NCI-H446 (cell line): Measurements from ENCODE around the gene PDHB.
"Not testable (repeated sequence)": the region's sequence is repeated elsewhere in the genome, so short reads cannot be mapped to it uniquely, and the experiment has no call there.

Experiments
- DNase-seq, 2 experiments: peaks; one replicate each; lab custom pipeline; 2025; lab: John Stamatoyannopoulos, UW

The PDHB gene

GRCh38 chr3:58433400-58434167 is at the start of gene PDHB:
PDHB (minus strand) TSS chr3:58433832; CDS start chr3:58433809, 23 bp downstream.
- DNase-seq = peak; percentile 1 to 70

- no peak for DNase-seq
These were observed 49.4 kb upstream of the PDHB start for GRCh38 chr3:58482917-58483636.

GRCh38 chr3:58480309-58480708 is 46.7 kb upstream of the PDHB start:
- no peak for DNase-seq

GRCh38 chr3:58478781-58479180 is 45.1 kb upstream of the PDHB start:
- no peak for DNase-seq

GRCh38 chr3:58474967-58475578 is 41.4 kb upstream of the PDHB start:
- DNase-seq = no peak

GRCh38 chr3:58474348-58474911 is 40.8 kb upstream of the PDHB start:
- no peak for DNase-seq

- no peak for DNase-seq
These were observed 39.6 kb upstream of the PDHB start for GRCh38 chr3:58473275-58473674.

GRCh38 chr3:58471025-58471887 is 37.6 kb upstream of the PDHB start:
- DNase-seq = peak in 1 of 2 experiments; percentile 36

GRCh38 chr3:58470363-58471024 is 36.9 kb upstream of the PDHB start:
- no peak for DNase-seq

- no peak for DNase-seq
These were observed 35.5 kb upstream of the PDHB start for GRCh38 chr3:58469096-58469495.

GRCh38 chr3:58466899-58467563 is 33.4 kb upstream of the PDHB start:
- no peak for DNase-seq

GRCh38 chr3:58464866-58465265 is 31.2 kb upstream of the PDHB start:
- no peak for DNase-seq

- DNase-seq = no peak
These were observed 30.3 kb upstream of the PDHB start for GRCh38 chr3:58463942-58464271.

GRCh38 chr3:58463181-58463941 is 29.7 kb upstream of the PDHB start:
- DNase-seq = peak in 1 of 2 experiments; percentile 49

GRCh38 chr3:58462829-58463180 is 29.2 kb upstream of the PDHB start:
- DNase-seq = no peak

GRCh38 chr3:58459160-58459559 is 25.5 kb upstream of the PDHB start:
- DNase-seq = no peak

GRCh38 chr3:58452176-58452575 is 18.5 kb upstream of the PDHB start:
- no peak for DNase-seq

GRCh38 chr3:58441514-58442450 is 8.2 kb upstream of the PDHB start:
- no peak for DNase-seq

GRCh38 chr3:58440996-58441355 is 7.3 kb upstream of the PDHB start:
- DNase-seq = not testable (repeated sequence)
